GM19239 (cell line): ENCODE measurements around the gene FHIT.

Experiments used
- DNase-seq: peaks from one replicate; pipeline ENCODE4 v3.0.0; 2011; ENCODE audit warnings: low spot score; ENCODE audit not compliant: insufficient read length
- FAIRE-seq: peaks from 2 replicates; lab custom pipeline; 2011; peaks lifted over from hg19 to GRCh38; lab: Jason Lieb, UNC

Gene FHIT

DNA sequence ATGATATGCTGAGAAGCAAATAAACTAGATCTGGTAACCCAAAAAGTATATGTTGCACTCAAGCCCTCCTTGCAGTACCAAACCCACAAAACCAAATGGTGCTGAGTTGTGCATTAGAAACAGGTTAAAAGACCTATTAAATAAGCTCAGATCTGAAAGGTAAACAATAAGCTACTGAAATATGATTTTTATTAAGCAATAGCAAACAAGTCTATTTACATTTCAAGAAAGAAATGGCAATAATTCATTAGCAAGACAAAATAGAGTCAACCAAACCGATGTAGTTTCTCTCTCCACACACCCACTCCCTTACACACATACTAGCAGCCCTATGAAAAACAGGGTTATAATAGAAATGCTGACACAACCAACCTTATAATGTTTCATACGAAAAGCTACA is 760.3 kb downstream of the FHIT start:
- DNase-seq (no peak), FAIRE-seq (no peak)

DNA sequence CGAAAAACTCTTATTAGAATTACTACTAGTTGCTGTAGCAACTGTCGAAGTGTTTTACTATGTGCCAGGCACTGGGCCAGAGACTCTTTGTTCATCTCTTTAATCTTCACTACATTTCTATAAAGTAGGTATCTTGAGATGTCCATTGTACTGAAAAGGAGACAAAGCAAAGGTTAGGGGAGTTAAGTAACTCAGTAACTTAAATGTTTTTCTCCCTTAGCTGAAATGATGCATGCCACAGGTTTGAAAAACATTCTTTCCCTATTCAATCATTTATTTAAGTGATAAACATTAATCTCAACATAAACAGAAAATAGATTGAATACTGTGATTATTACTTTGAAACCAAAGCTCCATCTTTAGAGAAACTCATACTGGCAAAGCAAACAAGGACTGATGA is 776.2 kb downstream of the FHIT start:
- DNase-seq, result no peak
- no peak for FAIRE-seq

DNA sequence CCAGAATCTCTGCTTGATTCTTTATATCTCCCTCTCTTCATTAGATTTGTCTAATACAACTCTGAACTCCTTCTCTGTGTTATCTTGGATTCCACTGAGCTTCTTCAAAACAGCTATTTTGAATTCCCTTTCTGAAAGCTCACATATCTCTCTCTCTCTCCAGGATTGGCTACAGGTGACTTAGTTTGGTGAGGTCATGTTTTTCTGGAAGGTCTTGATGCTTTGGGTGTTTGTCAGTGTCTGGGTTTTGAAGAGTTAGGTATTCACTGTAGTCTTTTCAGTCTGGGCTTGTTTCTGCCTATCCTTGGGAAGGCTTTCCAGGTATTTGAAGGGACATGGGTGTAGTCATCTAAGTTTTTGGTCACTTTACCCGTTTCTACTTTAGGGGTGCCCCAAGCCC is 781.8 kb downstream of the FHIT start:
- DNase-seq (no peak), FAIRE-seq (no peak)

DNA sequence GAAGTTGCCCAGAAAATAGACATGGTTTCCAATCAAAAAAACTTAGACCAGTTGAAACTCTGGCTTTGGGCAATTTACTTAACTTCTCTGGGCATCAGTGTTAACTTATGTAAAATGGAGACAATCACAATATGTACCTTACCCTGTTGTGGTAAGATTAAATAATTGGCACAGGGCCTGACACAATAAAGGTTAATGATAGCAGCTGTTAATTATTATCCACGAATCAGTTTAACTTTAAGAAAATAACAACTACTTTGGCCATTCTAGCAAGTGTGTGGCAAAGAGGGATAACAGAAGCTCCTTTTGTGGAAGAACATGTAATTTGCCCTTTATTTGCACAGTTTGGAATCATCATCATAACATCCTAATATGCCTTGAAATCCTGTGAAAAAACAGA is 787.6 kb downstream of the FHIT start:
- FAIRE-seq, result no peak
- DNase-seq, result no peak

DNA sequence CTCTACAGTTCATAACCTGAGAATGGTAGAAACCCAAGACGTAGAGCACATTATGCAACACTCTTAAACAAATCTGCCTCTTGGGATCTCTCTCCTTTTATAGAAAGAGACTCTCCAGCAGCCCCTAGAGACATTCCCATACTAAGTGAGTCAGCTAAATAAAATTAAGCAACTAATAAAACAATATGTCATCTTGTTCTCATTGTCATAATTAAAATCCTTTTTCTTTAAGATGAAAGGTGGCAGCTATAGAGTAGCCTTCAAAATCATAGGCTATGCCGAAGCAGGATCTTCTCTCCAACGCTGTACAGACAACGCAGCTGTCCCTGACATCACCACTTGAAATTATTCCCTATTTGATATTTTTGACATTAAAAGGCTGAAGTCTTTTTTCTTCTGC is 790.0 kb downstream of the FHIT start:
- DNase-seq, result no peak
- no peak for FAIRE-seq

DNA sequence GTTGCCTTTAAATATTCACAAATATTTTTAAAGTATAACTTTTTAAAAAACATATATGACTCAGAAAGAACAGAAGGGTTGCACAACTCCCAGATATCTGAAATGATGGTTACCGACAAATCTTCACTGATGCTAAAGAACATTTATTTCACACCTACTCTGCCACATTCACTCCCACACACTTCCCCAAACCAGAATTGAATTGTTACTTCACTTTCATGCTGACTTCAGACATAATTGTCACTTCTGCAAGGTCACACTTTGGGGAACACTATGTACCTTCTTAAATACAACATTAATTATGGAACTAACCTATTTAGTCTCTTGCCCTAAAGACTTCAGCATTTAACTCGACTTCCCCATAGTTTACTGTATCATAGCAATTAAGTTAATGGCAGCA is 795.1 kb downstream of the FHIT start:
- FAIRE-seq, result no peak
- DNase-seq, result no peak

DNA sequence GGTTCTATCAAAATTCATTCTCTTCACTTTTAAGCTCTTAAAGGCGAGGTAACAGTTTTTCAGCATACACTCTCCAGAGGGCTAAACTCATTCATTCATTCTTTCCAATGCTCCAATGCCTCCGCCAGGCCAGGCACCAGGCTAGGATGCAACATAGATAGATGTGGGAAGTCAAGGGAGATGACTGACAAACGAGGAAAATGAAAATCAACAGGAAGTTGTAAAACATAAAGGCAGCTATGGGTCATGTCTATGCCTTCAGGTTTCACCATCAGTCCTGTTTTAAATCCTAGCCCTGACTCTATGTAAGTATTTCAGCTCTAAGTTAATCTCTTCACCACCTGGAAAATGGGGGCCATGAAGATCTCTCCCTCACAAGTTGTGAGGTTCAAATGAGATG is 797.9 kb downstream of the FHIT start:
- DNase-seq (no peak), FAIRE-seq (no peak)

DNA sequence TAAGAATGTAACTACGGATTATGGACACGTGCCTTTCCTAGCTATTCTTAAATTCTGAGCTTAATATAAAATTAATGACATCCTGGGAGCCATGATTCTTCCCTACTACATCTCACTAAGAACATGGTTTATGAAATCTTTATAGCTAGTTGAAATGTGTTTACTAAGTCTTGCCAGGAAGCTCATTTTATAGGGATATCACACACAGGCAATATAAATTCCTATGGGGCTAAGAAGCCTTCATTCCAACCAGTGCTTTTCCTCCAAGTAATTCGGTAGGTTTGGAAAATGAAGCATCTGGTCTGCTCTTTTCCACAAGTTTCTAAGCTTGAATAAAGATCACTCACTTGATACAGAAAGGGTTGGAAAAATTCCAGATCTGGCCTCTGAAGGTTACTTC is 802.6 kb downstream of the FHIT start:
- FAIRE-seq (no peak), DNase-seq (no peak)

DNA sequence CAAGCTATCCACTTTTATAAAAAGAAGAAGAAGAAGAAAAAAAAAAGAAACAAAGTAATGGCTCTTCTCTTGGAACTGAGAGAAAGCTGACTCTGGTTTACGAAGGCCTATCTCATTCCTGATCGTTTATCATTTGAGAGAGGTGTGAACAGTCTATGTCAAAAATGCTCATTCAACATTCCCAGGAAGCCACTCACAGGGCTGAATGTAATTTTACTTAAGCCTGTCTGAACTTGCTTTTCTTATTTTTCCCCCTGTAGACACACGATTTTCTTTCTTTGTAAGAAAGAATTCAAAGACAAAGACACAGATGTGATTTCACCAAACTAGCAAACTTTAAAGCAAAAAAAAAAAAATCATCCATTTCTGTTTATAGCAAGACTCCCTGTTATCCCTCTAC is 805.8 kb downstream of the FHIT start:
- DNase-seq, result no peak
- no peak for FAIRE-seq

DNA sequence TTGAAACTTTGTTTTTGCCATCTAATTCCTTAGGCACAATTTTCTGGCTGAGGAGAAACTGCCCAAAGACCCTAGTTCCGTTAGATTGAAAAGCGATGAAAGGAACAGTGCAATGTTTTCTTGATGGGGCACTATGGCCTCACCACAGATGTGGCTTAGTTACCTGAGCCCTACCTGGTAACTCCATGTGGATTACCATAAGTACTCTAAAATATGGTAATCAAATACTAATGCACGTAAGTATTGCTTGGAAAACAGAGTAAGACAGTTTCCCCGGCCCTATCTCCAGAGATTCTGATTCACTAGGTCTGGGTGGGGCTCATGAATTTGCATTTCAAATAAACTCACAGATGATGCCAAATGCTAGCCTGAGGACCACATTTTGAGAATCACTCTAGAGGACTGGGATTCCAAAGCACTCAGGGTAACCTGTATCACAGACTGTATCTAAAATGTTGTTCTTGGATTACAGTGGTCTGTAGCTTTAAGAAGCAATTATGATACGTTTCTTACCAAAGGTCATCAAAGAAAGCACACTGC is 806.3 kb downstream of the FHIT start:
- FAIRE-seq (no peak), DNase-seq (no peak)

DNA sequence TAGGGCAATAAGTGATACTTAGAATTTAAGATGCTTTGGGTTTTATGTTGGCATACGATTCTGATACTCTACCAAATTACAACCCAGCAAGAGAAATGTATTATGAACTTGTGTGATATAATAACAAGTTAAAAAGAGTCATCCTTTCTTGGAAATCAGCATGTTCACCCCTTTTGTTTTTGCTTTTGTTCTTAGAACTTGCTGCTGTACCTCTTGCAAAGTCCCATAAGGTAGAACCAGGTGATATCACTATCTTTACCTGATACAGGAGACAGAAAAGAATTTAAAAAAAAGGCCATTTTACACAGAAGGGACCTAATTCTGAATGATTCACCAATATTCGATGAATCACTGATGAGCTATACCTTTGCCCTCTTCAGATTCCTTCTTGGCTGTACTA is 810.4 kb downstream of the FHIT start:
- DNase-seq, result no peak
- FAIRE-seq, result no peak

DNA sequence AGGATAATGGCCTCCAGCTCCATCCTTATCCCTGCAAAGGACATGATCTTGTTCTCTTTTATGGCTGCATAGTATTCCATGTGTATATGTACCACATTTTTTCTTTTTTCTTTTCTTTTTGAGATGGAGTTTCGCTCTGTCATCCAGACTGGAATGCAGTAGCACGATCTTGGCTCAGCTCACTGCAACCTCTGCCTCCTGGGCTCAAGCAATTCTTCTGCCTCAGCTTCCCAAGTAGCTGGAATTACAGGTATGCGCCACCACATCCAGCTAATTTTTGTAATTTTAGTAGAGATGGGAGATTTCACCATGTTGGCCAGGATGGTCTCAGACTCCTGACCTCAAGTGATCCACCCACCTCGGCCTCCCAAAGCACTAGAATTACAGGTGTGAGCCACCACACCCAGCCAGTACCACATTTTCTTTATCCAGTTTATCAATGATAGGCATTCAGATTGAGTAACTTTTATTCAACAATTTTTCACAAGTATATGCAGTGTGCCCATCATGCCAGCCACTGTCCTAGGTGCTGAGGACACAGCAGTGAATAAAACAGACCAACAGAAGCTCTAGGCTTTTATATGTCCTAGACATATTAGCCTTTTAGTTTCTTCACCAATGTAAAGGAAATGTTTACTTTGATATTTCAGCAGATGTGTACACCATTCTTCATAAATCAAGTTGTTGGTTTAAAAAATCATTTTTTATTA is 815.2 kb downstream of the FHIT start:
- FAIRE-seq, result no peak
- DNase-seq, result no peak

DNA sequence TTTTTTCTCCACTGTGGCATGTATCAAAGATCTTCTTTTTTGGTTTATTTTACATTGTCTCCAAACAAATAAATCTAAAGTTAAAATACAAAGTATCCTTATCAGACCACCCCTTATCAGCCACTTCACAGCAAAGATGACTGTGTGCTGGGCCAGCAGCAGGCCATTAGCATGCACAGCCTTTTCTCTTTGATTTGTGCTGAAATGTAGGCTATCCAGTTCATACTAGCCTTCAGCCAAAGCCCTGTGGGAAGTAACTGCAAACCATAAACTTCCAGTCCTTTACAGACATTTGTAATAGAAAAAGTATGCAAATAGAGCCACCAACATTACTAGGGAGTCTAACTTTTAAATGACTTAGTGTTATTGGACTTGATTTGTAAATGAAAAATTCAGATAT is 816.3 kb downstream of the FHIT start:
- DNase-seq (no peak), FAIRE-seq (no peak)

DNA sequence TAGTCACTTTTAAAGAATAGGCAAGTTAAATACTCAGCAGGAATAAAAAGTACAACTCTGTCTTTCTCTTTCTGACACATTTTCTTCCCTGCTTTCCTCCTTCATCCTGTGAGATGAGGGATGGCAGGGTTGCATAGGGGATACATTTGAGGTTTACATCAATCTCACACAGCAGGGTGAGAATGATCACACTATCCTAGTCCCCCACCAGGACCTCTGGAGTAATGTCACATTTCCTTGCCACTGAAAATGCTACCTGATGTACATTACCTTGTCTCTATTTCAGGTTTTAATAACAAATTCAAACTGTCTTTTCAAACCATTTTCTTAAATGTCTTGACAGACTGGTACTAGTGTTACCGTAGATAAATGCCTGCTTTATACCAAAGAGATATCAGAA is 816.9 kb downstream of the FHIT start:
- no peak for FAIRE-seq
- no peak for DNase-seq

DNA sequence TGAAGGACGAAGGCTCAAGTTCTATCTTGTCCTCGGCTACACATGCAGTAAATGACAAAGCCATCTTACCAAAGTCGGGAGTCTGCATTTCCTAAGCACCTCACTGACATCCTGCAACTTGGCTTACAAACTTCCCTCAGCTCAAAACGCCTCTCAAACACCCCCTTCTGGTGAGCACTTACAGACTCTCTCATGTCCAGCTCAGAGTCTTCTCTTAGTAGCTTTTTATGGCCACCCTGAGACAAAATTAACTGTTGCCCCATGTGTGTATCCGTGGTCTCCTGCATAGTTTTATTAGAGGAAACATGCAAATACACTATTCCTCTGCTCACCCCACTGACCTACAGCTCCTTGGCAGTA is 819.7 kb downstream of the FHIT start:
- DNase-seq, result no peak
- no peak for FAIRE-seq

DNA sequence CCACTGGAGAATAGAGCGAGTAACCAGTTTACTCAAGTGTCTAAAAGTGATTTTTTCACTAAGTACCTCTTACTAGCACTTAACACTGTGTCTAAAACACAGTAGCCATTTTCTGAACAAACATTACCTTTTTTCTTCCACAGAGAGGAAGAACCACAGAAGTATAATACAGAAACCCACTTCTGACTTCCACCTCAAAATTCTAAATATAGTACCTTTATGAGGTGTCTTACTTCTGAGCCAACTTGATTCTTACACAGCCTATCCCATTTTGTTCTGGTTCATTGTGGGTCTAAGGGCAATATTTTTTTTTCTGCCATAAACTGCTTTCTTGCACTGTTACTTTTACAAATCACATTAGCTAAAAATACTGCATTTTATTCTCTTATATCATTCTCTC is 821.0 kb downstream of the FHIT start:
- DNase-seq (no peak), FAIRE-seq (no peak)

DNA sequence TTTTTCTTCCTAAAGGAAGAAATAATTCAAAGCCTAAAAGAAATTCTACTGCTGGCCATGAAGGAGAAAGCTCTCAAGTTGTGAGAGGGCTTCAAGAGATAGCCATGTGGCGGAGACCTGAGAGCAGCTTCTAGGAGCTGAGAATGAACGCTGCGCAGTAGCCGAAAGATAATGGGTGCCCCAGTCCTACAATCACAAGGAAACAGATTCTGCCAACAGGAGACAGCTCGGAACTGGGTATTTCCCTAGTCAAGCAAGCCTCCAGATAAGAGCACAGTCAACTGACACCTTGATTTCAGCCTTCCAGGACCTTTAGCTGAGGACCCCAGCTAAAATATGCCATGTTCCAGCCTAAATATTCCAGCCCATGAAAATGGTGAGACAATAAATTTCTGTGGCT is 824.1 kb downstream of the FHIT start:
- no peak for FAIRE-seq
- DNase-seq, result no peak

DNA sequence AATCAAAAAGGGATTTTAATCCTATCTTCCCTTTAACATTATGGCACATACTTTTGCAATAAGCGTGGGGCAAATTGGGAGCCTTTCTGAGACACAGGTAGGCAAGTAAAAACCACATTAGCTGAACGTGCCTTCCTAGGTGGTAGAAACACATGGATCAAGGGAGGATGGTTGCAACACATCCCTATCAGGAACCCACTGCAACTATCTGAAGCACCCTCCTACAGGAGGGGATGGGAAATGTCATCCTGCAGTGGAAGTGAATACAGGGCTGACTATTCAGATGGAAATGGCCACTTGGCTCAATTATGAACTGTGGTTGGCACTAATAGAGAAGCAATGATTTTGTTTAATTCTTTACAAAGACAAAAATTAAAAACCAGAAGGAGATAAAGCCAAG is 826.3 kb downstream of the FHIT start:
- FAIRE-seq, result no peak

DNA sequence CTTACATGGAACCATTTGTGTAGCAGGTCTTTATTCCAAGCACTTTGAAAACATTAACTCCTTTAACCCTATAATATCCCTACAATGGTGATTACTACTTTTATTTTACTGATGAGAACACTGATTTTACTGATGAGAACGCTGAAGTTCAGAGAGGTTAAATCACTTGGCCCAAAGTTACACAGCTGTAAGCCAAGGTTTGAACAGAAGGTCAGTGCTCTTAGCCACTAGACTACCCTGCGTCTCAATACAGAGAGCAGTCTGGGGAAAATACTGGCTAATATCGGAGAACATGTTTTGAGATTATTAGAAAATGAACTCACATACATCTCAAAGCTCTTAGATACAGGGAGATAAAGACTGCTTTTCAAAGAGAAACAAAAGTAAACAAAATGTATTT is 827.2 kb downstream of the FHIT start:
- DNase-seq (no peak), FAIRE-seq (no peak)

More for the DNA sequence above, 826.3 kb downstream of the FHIT start:
- no peak for DNase-seq

DNA sequence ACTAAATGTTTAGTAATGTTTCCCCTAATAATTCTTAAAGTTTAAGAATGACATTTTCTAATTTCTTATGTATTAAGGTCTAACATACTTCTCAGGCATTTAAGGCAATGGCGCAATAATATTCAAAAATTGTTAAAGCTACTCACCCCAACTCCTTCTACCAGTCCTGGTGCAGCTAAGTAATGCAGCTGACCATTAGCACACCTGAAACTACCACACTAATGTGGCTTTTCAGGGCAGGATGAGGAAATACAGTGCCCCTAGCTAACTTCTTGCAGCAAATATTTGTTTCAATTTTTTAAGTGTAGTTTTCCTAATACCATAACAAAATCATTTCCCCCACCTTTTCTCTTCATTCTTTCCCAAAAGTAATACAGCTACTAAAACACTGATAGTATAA is 827.7 kb downstream of the FHIT start:
- FAIRE-seq, result no peak
- no peak for DNase-seq

DNA sequence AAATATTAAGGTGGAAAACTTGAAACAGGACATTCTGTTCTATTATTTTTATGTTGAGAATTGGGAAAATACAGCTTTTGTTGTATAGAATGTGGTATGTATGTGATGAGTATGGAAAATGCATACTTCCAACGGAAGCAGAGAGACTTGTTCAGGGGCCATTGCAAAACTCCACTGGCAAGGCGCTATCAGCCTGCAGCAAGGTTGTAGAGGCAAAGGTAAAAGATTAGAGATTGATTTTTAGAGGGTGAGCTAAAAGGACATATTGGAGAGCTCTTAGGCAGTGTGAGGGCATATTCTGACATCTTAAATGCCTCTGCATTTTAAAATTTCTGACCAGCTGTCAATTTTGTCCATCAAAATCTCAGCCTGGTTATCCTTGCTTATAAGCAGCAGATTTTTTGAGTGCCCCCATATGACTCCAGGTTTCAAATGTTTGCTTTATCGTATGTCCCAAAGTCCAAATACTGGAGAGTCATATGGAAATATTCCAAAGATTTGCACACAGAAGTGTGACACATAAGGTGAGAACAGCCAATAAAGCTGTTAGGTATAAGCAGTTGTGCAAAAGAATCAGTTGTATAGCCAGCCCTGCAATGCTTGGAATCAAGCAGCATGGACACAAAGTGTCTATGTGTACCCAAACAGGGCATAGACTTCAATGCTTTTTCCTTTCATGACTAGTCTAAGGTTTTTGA is 829.4 kb downstream of the FHIT start:
- no peak for DNase-seq
- FAIRE-seq, result no peak

DNA sequence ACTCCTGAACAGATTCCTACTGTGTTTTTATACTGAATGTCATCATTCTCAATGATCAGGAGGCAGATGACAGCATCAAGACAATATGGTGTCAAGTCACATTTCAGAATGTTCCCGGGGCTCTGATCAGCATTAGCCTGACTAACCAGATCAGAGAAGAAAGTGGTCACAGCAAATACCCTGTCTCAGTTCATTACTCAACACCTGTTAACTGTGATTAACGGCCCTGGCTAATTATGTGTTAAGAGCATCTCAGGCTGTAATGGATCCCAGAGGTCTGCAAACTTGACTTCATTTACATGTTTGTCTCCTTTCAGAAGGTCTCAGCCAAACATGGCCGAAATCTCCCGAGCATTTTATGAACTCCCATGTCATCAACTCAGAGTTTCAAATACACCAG is 833.7 kb downstream of the FHIT start:
- no peak for DNase-seq
- FAIRE-seq, result no peak
